Glomerular endothelial cell (primary cell): ENCODE data around the gene TTC28. TPM values are rescaled to one million over a fixed set of nuclear protein-coding genes. Genes with fewer than 3 reads are reported as not detected.
"Not testable (repeated sequence)": the region's sequence is repeated elsewhere in the genome, so short reads cannot be mapped to it uniquely, and the experiment has no call there.

Experiments used
- DNase-seq: peaks from one replicate; pipeline ENCODE4 v3.0.0-alpha.2; 2011; ENCODE audit warnings: low read depth, low spot score; ENCODE audit errors: extremely low read depth
- total RNA-seq: library from RNA; depleted of rRNA; stranded (reverse); fragments of >200 nt; gene quantifications from 2 replicates; pipeline ENCODE4 v1.2.3, GENCODE V29; 2015

TTC28 gene
- total RNA-seq, 1 donor from 2014 or later: 66.5 TPM

DNA sequence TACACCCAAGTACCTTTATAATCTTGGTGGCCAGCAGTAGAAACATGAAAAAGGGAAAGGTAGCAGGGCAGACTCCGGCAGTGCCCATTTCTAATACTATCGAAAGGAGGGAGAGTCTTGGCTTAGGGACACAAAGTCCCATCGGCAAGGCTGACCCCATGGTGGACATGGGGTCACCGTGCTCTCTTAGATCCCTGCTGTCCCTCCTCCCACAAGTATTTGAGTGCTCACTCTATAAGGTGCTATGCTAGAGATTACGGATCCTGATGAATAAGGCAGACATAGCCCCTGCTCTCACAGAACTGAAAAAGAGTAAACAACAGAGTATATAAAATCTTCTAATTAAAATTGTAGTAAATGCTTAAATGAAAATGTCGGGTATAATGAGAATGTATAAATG, 588.2 kb downstream of the TTC28 start:
- no peak for DNase-seq

DNA sequence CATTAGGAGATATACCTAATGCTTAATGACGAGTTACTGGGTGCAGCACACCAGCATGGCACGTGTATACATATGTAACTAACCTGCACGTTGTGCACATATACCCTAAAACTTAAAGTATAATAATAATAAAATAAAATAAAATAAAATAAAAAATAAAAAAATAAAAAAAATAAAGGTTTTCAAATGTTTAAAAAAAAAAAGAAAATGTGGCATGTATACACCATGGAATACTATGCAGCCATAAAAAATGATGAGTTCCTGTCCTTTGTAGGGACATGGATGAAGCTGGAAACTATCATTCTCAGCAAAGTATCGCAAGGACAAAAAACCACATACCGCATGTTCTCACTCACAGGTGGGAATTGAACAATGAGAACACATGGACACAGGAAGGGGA, 590.1 kb downstream of the TTC28 start:
- DNase-seq: not testable (repeated sequence)

DNA sequence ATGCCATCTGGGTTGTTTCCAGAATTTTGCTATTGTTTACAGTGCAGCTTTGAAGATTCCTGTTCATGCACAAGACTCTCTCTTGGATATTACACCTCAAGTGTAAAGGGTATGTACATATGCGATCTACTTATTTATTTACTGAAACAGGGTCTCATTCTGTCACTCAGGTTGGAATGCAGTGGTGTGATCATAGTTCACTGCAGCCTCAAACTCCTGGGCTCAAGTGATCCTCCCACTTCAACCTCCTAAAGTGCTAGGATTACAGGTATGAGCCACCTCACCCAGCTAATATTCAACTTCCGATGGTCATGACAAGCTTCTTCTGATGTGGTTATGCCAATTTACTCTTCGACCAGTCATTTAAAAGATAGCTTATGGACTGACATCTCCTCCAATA, 602.5 kb downstream of the TTC28 start:
- no peak for DNase-seq

DNA sequence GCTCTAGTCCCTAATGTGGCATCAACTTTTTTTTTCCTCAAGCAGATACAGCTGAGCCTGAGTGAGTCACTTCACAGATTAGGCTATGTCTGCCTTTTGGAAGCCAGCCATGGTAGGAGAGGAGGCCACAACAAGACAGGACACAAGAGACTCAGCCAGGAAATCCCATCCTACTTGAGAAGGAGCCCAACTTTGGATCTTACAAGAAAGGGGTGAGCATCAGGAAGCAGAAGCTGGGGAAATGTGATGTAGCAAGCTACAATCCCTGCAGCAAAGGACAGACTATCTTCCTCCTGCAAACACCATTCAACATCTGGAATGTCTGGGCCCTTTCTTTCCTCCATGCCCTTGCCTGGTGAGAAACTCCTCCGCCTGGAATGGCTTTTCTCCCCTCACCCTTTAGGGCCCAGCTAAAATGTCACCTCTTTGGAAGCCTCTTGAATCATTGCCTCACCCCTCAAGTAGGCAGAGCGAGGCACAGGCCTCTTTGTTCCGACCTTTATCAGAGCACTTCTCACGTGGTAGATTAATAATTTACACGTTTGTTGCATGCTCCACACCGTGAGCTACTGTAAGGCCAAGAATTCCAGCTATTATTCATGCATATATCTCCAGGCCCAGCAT, 604.2 kb downstream of the TTC28 start:
- DNase-seq: no peak

DNA sequence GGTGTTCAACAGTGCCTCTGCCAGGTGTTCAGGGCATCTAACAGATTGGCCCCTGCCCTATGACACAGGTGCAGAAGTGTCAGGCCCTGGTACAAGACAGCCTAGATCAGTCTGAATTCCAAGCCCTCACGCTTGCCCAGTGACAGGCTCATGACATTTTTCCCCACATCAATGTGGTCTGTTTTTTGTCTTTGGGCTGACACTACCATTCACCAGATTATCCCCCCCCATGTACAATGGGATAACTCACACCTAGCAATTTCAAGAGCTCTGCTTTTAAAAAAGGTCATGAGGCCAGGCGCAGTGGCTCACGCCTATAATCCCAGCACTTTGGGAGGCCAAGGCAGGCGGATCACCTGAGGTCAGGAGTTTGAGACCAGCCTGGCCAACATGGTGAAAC, 605.1 kb downstream of the TTC28 start:
- no peak for DNase-seq

DNA sequence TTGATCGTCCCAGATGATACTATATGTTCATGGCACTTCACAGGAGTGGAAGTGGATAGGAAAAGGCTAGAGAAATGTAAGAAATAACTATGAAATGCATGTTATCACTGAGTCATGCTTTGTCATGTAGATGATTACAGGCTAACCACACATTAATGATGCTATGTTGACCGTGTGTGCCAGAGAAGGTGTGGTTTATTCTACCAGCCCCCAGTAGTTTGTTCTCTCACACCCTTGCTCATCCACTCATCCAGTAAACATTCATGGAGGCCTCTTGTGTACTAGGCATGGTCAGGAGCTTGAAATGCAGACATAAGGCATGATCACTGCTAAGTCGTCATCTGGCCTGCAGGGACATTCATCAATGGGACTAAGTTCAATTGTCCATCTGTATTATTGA, 607.6 kb downstream of the TTC28 start:
- no peak for DNase-seq

DNA sequence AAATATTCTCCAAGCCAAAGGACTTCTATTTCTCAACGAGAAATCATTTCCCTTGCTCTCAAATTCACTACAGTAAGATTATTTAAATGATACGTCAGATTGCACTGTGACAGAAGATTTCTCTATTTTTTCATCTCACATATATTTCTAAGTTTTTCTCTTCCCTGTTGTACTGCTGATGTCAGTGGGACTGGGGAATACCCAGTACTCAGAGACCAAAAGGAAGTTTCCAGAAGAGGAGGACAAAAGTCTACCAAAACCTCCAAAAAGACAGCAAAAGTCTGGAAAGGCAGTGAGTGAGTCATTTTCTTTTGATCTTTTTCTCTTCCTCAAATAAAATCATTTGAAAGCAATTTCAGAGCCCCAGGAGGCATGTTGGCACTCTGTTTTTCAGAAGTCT, 610.8 kb downstream of the TTC28 start:
- DNase-seq: no peak

DNA sequence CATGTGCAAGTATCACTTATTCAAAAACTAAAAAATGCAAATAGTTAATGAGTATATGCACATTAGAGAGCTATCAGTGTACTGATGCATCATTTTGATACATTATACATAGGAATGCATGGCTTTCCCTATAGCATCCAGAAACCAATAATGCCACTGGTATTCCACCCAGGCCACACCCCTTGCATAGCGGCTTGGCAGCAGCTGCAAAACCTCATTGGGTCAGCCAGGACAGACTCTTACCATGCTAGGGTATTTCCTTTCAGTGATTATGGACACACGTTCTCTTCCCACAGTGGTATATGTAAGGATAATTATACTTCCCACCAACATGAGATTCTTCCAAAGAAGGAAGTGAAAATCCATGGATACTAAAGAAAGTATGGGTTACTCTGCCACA, 614.7 kb downstream of the TTC28 start:
- no peak for DNase-seq

DNA sequence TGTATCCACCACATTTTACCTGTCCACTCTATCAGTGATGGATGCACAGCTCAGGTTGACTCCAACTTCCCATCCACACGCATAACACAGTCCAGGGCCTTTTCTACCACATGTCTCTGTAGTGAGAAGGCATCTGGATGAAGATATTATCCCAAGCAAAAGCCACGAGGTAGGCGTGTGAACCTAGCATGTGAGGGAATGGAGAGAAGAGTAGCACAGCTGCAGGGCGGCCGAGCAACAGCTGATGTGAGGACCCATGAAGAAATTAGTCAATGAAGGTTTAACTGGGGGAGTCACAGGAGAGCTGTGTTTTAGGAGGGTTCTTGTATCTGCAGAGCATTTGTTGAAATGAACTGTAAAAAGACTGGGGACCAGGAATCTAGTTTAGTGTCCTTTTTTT, 616.0 kb downstream of the TTC28 start:
- DNase-seq: no peak

DNA sequence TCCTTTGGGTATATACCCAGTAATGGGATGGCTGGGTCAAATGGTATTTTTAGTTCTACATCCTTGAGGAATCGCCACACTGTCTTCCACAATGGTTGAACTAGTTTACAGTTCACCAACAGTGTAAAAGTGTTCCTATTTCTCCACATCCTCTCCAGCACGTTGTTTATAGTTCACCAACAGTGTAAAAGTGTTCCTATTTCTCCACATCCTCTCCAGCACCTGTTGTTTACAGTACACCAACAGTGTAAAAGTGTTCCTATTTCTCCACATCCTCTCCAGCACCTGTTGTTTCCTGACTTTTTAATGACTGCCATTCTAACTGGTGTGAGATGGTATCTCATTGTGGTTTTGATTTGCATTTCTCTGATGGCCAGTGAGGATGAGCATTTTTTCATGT, 619.0 kb downstream of the TTC28 start:
- DNase-seq: not testable (repeated sequence)

DNA sequence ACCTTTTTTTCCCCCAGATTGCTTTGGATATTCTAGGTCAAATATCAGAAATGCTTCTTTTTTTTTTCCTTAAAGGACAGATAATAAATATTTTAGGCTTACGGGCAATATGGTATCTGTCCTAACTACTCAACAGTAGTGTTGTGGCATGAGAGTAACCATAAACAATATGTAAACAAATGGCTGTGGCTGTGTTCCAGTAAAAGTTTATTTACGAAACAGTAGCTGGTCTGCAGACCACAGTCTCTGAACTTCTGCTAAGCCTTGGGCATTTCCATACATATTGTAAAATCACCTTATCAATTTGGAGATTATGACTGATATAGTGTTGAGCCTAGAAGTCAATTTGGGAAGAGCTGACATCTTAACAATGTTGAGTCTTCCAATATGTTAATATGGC, 621.6 kb downstream of the TTC28 start:
- no peak for DNase-seq

DNA sequence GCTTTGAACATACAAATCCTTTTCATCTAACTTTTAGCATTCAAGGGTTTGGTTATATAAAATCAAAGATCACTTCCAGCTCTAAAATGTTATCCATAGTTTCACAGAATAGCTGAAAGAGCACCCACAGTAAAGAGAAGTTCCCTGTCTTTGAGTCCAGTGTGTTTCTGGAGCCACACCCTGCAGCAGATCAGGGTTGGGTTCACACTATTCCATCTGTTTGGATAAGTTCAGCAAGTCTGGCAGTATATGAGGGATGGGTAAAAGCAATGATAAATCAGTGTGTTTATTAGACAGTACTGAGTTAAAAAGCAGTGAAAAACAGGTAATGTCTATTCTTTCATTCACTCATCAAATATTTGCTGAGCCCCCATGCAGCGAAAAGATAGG, 624.8 kb downstream of the TTC28 start:
- DNase-seq: no peak

DNA sequence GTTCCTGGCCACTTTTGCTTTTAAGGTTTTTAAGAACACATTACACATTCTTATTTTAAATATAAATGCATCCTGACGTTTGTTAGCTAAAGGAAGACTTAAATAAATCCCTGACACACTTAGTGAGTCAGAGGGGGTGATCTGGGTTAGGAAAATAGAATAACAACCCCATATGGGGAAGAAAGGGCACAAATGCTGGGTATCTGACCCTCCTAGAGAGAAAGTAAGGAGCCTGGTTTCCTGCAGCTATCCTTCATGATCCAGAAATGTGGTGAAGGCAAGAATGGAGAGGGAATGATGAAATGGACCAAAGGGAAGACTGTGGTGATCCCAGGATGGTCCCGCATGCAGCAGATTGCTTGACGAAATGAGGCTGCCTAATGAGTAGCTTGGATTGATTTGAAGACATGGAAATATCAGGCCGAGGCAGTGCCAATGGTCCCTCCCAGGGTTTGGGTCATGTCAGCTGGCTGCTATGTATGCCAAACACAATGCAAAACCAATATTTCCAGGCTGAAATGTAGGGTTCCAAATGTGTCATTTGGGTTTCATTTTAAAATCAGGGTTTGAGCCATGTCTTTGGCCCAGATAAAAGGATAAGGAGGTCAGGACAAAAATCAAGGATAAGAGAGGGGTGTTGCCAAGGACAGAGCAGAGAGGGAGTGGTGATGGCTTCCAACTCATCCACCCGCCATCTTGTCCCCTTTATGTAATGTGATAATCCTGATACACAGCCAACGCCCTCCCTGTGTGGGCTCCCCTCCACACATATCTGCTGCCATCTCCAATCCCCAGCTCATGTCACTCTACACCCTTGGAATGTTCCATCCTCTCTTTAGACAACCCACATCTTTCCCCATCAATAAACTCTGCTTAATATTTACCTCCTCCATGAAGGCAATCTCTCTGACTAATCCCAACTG, 625.5 kb downstream of the TTC28 start:
- DNase-seq: no peak

DNA sequence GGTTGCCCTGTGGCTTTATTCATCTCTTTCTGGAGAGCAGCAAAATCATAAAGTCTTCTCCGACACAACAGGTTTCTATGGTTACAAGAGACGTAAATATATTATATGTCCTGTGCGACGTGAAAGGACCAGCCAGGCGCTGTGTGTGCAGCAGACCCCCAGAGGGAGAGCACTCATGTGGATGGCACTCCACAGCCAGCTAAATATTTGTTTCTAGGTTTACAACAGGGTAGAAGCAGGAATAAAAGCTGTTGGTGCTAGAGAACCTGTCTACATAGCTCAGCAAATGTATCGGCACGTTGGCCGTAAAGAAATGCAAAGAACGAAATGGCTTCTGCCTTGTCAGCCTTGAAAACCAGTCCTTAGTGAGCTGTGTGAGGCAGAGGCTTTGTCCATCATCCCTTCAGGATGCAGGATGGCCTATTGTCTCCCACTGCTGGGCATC, 626.8 kb downstream of the TTC28 start:
- no peak for DNase-seq

DNA sequence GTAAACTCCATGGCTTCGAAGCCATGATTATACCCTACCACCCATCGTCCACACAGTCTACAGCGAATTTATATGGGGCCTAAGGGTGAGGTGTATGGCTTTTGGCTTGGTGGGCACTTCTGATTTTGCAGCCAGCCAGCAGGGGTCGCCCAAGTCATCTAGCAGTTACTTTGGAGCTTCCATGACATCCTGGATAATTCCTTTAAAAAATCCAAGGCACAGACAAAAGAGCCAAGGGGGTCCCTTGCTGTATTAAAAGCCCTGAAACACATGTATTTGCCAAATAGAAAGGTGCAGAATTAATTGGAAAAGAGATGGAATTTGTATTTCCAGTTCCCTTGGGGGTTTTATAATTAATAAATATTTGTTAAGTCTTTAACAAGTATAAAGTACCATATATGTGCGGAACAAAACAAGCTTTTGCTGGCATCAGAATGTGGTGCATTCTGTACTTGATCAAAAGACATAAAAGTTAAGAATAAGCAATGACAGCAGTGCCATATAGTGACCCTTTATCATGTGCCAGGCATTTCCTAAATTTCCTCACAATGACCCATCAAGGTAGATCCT, 627.8 kb downstream of the TTC28 start:
- no peak for DNase-seq

DNA sequence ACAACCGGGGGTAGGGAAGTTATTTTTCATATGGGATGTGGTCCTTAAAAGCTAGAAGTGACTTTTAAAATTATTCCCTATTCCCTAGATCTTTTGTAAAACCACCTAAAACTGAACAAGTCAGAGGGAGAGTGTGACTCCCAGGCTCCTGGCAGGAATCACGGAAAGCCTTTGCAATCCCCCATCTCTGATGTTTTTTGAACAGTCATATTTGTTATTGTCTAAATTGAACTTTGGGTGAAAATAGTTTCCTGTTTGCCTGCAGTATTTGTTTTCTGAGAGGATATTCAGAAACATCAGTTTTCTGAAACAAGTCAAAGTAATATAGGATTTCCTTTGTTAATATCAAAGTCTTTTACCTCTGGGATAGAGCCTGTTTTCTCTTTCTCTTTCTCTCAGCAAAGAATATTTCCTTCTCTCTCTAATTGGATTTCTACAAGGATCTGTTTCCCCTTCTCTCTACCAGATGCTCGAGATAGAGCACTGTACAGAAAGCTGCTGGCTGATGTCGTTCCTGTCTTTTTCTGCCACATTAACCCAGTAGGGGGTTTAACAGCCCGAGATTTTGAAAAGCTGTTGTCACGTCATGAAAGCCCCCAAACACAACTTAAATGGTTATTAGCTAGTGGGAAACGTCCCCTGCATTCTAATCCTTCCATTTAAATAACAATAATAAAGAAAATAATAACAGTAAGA, 628.4 kb downstream of the TTC28 start:
- no peak for DNase-seq

DNA sequence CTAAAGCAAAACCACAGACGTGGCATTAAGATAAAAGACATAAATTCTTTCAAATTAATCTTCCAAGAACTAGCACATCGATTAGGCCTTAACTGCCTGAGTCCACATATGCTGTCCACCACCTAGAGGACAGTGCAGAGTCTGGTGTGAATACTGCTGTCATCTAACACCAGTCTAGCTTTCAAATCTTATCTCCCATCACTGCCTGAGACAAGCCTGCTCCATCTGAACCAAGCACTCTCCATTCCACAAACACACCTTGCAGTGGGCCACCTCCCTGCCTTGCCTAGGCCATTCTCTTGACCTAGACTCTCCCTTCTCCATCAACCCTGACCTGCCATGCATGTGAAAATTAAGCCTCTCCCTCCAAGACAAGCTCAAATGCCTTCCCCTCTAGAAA, 631.1 kb downstream of the TTC28 start:
- DNase-seq: no peak

DNA sequence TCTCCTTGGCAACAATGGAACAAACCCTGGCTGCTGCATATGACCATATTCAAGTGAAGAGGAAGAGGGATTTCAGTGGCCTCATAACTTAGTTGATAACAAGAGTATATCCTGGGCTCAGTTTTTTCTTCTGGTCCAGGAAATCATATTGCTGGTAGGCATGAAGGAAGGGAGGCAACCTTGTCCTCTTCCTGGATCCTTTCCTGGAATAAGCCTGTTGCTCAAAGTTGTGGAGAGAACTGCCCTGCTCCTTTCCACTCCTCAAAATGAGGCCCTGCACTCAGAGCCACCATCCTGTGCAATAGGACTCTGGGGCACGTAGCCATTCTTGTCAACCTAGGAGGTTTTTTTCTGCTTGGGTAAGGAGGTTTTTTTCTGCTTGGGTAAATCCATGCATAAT, 631.9 kb downstream of the TTC28 start:
- DNase-seq: no peak

DNA sequence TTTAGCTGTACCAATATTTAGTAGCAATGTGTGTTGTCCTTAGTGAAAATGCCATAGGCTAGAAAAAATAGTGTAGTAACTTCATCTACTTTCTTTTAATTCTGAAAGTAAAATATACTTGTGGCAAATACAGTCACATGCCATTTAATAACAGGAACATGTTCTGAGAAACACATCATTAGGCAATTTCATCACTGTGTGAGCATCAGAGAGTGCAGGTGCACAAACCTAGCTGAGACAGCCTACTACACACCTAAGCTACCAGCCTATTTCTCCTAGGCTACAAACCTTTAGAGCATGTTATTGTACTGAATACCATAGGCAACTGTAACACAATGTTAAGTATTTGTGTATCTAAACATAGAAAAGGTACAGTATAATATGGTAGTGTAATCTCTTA, 633.5 kb downstream of the TTC28 start:
- DNase-seq: no peak

DNA sequence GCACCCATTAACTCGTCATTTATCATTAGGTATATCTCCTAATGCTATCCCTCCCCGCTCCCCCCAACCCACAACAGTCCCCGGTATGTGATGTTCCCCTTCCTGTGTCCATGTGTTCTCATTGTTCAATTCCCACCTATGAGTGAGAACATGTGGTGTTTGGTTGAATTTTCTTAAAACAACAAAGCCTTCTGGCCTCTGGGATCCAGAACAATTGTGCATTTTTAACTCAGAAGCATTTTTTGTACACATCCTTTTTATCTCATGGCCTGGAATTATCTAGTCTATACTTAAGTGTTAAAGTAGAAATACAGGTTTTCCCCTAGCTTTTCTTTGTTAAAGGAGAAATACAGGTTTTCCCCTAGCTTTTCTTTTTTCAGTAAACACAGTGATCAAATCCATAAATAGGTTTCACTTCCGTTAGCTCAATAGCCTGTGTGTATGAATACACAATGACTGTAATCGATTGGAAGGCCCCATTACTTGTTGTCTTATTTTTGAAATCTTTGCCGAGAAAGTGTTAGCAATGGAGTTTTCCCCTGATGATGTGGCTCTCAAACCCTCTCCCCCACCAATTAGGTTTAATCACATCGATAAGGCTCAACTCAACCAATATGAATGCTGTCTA, 635.0 kb downstream of the TTC28 start:
- DNase-seq: no peak

DNA sequence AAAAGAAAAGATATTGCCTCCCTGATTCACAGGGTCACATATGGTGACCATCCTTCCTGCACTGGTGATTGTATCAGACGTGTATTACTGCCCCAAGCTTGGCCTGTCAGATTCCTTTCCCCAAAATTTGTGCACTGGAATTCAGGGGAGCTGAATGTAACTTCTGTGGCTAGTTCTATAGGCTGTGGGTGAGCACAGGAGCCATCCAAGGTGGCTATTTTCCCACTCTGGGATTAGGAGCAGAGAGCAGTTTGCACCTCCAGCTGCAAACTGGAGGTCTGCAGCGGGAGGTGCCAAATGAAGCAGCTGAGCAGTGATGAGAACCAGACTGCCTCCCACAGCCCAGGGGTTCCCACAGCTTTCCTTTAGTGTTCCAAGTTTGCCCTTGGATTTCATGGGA, 636.4 kb downstream of the TTC28 start:
- DNase-seq: no peak
